Fibroblast of lung (primary cell): ENCODE data around the gene NFATC3. TPM values are rescaled to one million over a fixed set of nuclear protein-coding genes. Genes with fewer than 3 reads are reported as not detected.

ENCODE experiments used
- DNase-seq, 2 donors: peaks; one replicate each; pipeline versions ENCODE4 v3.0.0 to v3.0.0-alpha.2; 2010; ENCODE audit warnings: low read depth in 2 of 2
- H2AFZ ChIP-seq: 2 replicates; pipeline ENCODE4 v1.5.1; 2012; ENCODE audit warnings: low read length, control low read depth, inconsistent platforms
- H3K27ac ChIP-seq: 2 replicates; pipeline ENCODE4 v1.5.1; 2011; ENCODE audit warnings: low read length, control low read depth; ENCODE audit not compliant: insufficient read depth
- H3K27me3 ChIP-seq: 2 replicates; pipeline ENCODE4 v1.5.1; 2011; ENCODE audit warnings: mild to moderate bottlenecking, low read length; ENCODE audit not compliant: control insufficient read depth, insufficient read depth
- H3K36me3 ChIP-seq: 2 replicates; pipeline ENCODE4 v1.5.1; 2011; ENCODE audit warnings: low read length; ENCODE audit not compliant: control insufficient read depth, insufficient read depth
- H3K4me1 ChIP-seq: 2 replicates; pipeline ENCODE4 v1.5.1; 2011; ENCODE audit warnings: low read length; ENCODE audit not compliant: control insufficient read depth, insufficient read depth; ENCODE audit errors: extremely low read depth
- H3K4me2 ChIP-seq: 2 replicates; pipeline ENCODE4 v1.5.1; 2011; ENCODE audit warnings: low read length, control low read depth; ENCODE audit not compliant: insufficient read depth; ENCODE audit errors: extremely low read depth
- H3K4me3 ChIP-seq, 4 experiments: fragments of 200-600 bp in 1 of 4; sonication (generic) in 1 of 4; replicated peaks in 1 of 4; 2 replicates each; pipeline ENCODE4 v1.5.1; 2011 to 2016; ENCODE audit warnings: low read length in 4 of 4, low read depth in 3 of 4, mild to moderate bottlenecking in 3 of 4, control low read depth in 2 of 4, inconsistent platforms in 1 of 4, mixed read lengths in 1 of 4; ENCODE audit not compliant: insufficient read depth in 1 of 4; ENCODE audit errors: control extremely low read depth in 1 of 4
- H3K79me2 ChIP-seq: 2 replicates; pipeline ENCODE4 v1.5.1; 2012; ENCODE audit warnings: mild to moderate bottlenecking, low read length, inconsistent platforms; ENCODE audit not compliant: control insufficient read depth, insufficient read depth
- H3K9ac ChIP-seq: 2 replicates; pipeline ENCODE4 v1.5.1; 2011; ENCODE audit warnings: mild to moderate bottlenecking, low read length, control low read depth; ENCODE audit not compliant: insufficient read depth
- H3K9me3 ChIP-seq: 2 replicates; pipeline ENCODE4 v1.5.1; 2012; ENCODE audit warnings: low read depth, low read length; ENCODE audit not compliant: control insufficient read depth, insufficient read depth
- H4K20me1 ChIP-seq: 2 replicates; pipeline ENCODE4 v1.5.1; 2011; ENCODE audit warnings: low read length; ENCODE audit not compliant: control insufficient read depth, insufficient read depth; ENCODE audit errors: extremely low read depth
- CTCF ChIP-seq, 2 donors: IDR thresholded peaks in 1 of 2; conservative IDR thresholded peaks in 1 of 2; 1 replicate in 1 of 2; 2 replicates in 1 of 2; pipeline ENCODE4 v1.5.1; 2011 to 2012; ENCODE audit warnings: low read length in 2 of 2, control low read depth in 1 of 2, inconsistent platforms in 1 of 2, low read depth in 1 of 2, mild to moderate bottlenecking in 1 of 2
- EZH2 ChIP-seq: IDR thresholded peaks from 2 replicates; pipeline ENCODE4 v1.5.1; 2012; ENCODE audit warnings: low read length, control low read depth, mild to moderate bottlenecking; ENCODE audit errors: missing control alignments
- polyA plus RNA-seq, 2 donors: library from polyadenylated mRNA; depleted of rRNA in 1 of 2; stranded (reverse) in 1 of 2; unstranded in 1 of 2; fragments of >200 nt; gene quantifications; 2 replicates each; pipeline ENCODE4 v1.2.1, GENCODE V29; 2011 to 2012; ENCODE audit warnings: missing spikeins in 1 of 2
- total RNA-seq: library from RNA; depleted of rRNA; stranded (reverse); fragments of >200 nt; gene quantifications from 2 replicates; pipeline ENCODE4 v1.2.1, GENCODE V29; 2014

Gene NFATC3
- total and polyA plus RNA-seq, 2 donors (not counting 1 experiment from before 2014, with no cell fraction given) = 9.6 to 10.6 TPM

GRCh38 chr16:68074850-68075555 lies 10.2 kb upstream of the NFATC3 start:
- DNase-seq = no peak
- peaks cover 5% of the 10 kb centered on the region for H3K4me1 ChIP-seq
- no peak overlapping the region for H3K27ac ChIP-seq
- H3K4me3 ChIP-seq = no peak overlapping the region
- H3K9ac ChIP-seq = no peak overlapping the region
- no peaks in the 10 kb centered on the region for H3K79me2 ChIP-seq
- H3K9me3 ChIP-seq = no peaks in the 10 kb centered on the region
- H3K27me3 ChIP-seq = no peaks in the 10 kb centered on the region
- H2AFZ ChIP-seq = no peak overlapping the region
- TF ChIP-seq CTCF (conservative IDR thresholded peaks at IDR 0.05 in 1 of 2, IDR thresholded peaks at IDR 0.05 in 1 of 2; ENCODE audit: low read depth in 1 of 2, low read length in 2 of 2) (no peak), EZH2 (no peak)
- no peak overlapping the region for H3K4me2 ChIP-seq
- no peaks in the 10 kb centered on the region for H4K20me1 ChIP-seq
- H3K36me3 ChIP-seq = peaks cover 22% of the 10 kb centered on the region

- no peaks in the 10 kb centered on the region for H3K9me3 ChIP-seq
- no peak overlapping the region for H3K9ac ChIP-seq
- TF ChIP-seq EZH2 = no peak
- TF ChIP-seq CTCF (conservative IDR thresholded peaks at IDR 0.05 in 1 of 2, IDR thresholded peaks at IDR 0.05 in 1 of 2; ENCODE audit: low read depth in 1 of 2, low read length in 2 of 2) = no peak
Measured at GRCh38 chr16:68075980-68076379, 9.2 kb upstream of the NFATC3 start.

GRCh38 chr16:68076560-68076959 lies 8.6 kb upstream of the NFATC3 start:
- Histone ChIP-seq H3K4me2 (no peak overlapping the region), H3K9me3 (no peaks in the 10 kb centered on the region), H3K27ac (no peak overlapping the region), H3K79me2 (no peaks in the 10 kb centered on the region), H2AFZ (no peak overlapping the region), H4K20me1 (no peaks in the 10 kb centered on the region), H3K36me3 (peaks cover 18% of the 10 kb centered on the region), H3K27me3 (no peaks in the 10 kb centered on the region), H3K4me3 (no peak overlapping the region), H3K9ac (no peak overlapping the region), H3K4me1 (peaks cover 8% of the 10 kb centered on the region)
- TF ChIP-seq EZH2 = no peak
- no peak for TF ChIP-seq CTCF (conservative IDR thresholded peaks at IDR 0.05 in 1 of 2, IDR thresholded peaks at IDR 0.05 in 1 of 2; ENCODE audit: low read depth in 1 of 2, low read length in 2 of 2)
- DNase-seq = no peak

More at GRCh38 chr16:68075980-68076379, 9.2 kb upstream of the NFATC3 start:
- Histone ChIP-seq H3K36me3 (peaks cover 22% of the 10 kb centered on the region), H3K4me3 (no peak overlapping the region), H3K27ac (no peak overlapping the region), H3K79me2 (no peaks in the 10 kb centered on the region), H4K20me1 (no peaks in the 10 kb centered on the region), H3K4me2 (no peak overlapping the region), H3K4me1 (peaks cover 8% of the 10 kb centered on the region), H3K27me3 (no peaks in the 10 kb centered on the region), H2AFZ (no peak overlapping the region)
- no peak for DNase-seq
